HG03439 (cell line): ENCODE data around the gene CEBPB.

Source experiments
- ATAC-seq: cut with Tn5 transposase; IDR thresholded peaks from one replicate; pipeline ENCODE4 v1.9.1; 2021; ENCODE audit warnings: mild to moderate bottlenecking, moderate library complexity; ENCODE audit not compliant: unreplicated experiment

Gene CEBPB

GRCh38 chr20:50210066-50210619, 19.5 kb downstream of the CEBPB start:
- ATAC-seq, result no peak

GRCh38 chr20:50211091-50211490, 20.5 kb downstream of the CEBPB start:
- no peak for ATAC-seq

GRCh38 chr20:50213531-50214106, 23.0 kb downstream of the CEBPB start:
- no peak for ATAC-seq

GRCh38 chr20:50214226-50215024, 23.8 kb downstream of the CEBPB start:
- no peak for ATAC-seq

- ATAC-seq, result no peak
Measured at GRCh38 chr20:50215101-50215690, 24.6 kb downstream of the CEBPB start.

GRCh38 chr20:50215926-50216325, 25.3 kb downstream of the CEBPB start:
- ATAC-seq, result no peak

GRCh38 chr20:50216543-50217206, 26.0 kb downstream of the CEBPB start:
- ATAC-seq, result no peak

- ATAC-seq, result no peak
Measured at GRCh38 chr20:50217207-50217949, 26.7 kb downstream of the CEBPB start.

GRCh38 chr20:50218987-50219435, 28.4 kb downstream of the CEBPB start:
- no peak for ATAC-seq

- no peak for ATAC-seq
Measured at GRCh38 chr20:50219600-50219999, 29.0 kb downstream of the CEBPB start.

GRCh38 chr20:50220093-50220893, 29.7 kb downstream of the CEBPB start:
- ATAC-seq, result no peak

- ATAC-seq, result no peak
Measured at GRCh38 chr20:50220894-50221365, 30.3 kb downstream of the CEBPB start.

- ATAC-seq, result no peak
Measured at GRCh38 chr20:50221501-50222308, 31.1 kb downstream of the CEBPB start.

- no peak for ATAC-seq
Measured at GRCh38 chr20:50222309-50223038, 31.8 kb downstream of the CEBPB start.

GRCh38 chr20:50223039-50224005, 32.7 kb downstream of the CEBPB start:
- ATAC-seq, result no peak

GRCh38 chr20:50224052-50224451, 33.4 kb downstream of the CEBPB start:
- ATAC-seq, result no peak
